Neural cell (in vitro differentiated cells): ENCODE results near the gene COL24A1. TPM values are rescaled to one million over a fixed set of nuclear protein-coding genes. Genes with fewer than 3 reads are reported as not detected.

Experiments
- H2AFZ ChIP-seq: fragments of 200-600, 300-800 bp; sonication (generic), shearing (Covaris generic); 2 replicates; pipeline ENCODE4 v1.6.0; 2014; ENCODE audit warnings: low read depth, mild to moderate bottlenecking, antibody characterized with exemption, low read length, moderate library complexity
- H3F3A ChIP-seq: fragments of 200-600 bp; shearing (Covaris generic); 2 replicates; pipeline ENCODE4 v1.6.1; 2016; ENCODE audit warnings: mild to moderate bottlenecking, moderate library complexity, mixed read lengths, antibody characterized with exemption, low read length; ENCODE audit not compliant: insufficient read depth, poor library complexity, severe bottlenecking
- H3K27ac ChIP-seq: fragments of 200-600, 300-800 bp; sonication (generic), shearing (Covaris generic); 2 replicates; pipeline ENCODE4 v1.5.1; 2014; ENCODE audit warnings: mild to moderate bottlenecking, low read length, moderate library complexity
- H3K27me3 ChIP-seq: fragments of 300-800, 200-600 bp; sonication (generic), shearing (Covaris generic); 2 replicates; pipeline ENCODE4 v1.6.0; 2014; ENCODE audit warnings: mild to moderate bottlenecking, low read depth, low read length, moderate library complexity; ENCODE audit not compliant: insufficient read depth
- H3K36me3 ChIP-seq: fragments of 300-800, 200-600 bp; sonication (generic), shearing (Covaris generic); 2 replicates; pipeline ENCODE4 v1.5.1; 2014; ENCODE audit warnings: mild to moderate bottlenecking, antibody characterized with exemption, low read length, moderate library complexity; ENCODE audit not compliant: insufficient read depth
- H3K4me2 ChIP-seq: fragments of 300-800, 200-600 bp; sonication (generic), shearing (Covaris generic); 2 replicates; pipeline ENCODE4 v1.6.0; 2014; ENCODE audit warnings: mild to moderate bottlenecking, low read length
- H3K4me3 ChIP-seq: fragments of 300-800, 200-600 bp; sonication (generic), shearing (Covaris generic); 2 replicates; pipeline ENCODE4 v1.5.1; 2014; ENCODE audit warnings: mild to moderate bottlenecking, low read length, moderate library complexity
- H3K79me2 ChIP-seq: fragments of 200-600 bp; shearing (Covaris generic); replicated peaks from 2 replicates; pipeline ENCODE4 v1.6.0; 2014; ENCODE audit warnings: mild to moderate bottlenecking, low read length, moderate library complexity; ENCODE audit not compliant: insufficient read depth
- H3K9ac ChIP-seq: fragments of 300-800, 200-600 bp; sonication (generic), shearing (Covaris generic); 2 replicates; pipeline ENCODE4 v1.6.1; 2016; ENCODE audit warnings: mild to moderate bottlenecking, low read length, mixed read lengths
- H3K9me2 ChIP-seq: fragments of 200-600 bp; shearing (Covaris generic); 2 replicates; pipeline ENCODE4 v1.6.1; 2016; ENCODE audit warnings: mild to moderate bottlenecking, low read length, mixed read lengths; ENCODE audit not compliant: insufficient read depth
- H3K9me3 ChIP-seq: fragments of 200-600, 300-800 bp; sonication (generic), shearing (Covaris generic); 2 replicates; pipeline ENCODE4 v1.6.1; 2016; ENCODE audit warnings: mild to moderate bottlenecking, mixed run types, low read length, moderate library complexity, mixed read lengths
- H4K20me1 ChIP-seq: fragments of 200-600 bp; shearing (Covaris generic); 2 replicates; pipeline ENCODE4 v1.6.1; 2016; ENCODE audit warnings: mild to moderate bottlenecking, mixed run types; ENCODE audit not compliant: insufficient read depth
- EP300 ChIP-seq: fragments of 450-650 bp; conservative IDR thresholded peaks from 2 replicates; pipeline ENCODE4 v1.6.1; 2014; ENCODE audit warnings: antibody characterized with exemption, mild to moderate bottlenecking, moderate library complexity; ENCODE audit not compliant: poor library complexity, severe bottlenecking
- EZH2 ChIP-seq: fragments of 200-600, 300-800 bp; shearing (Covaris generic), sonication (generic); IDR thresholded peaks from 2 replicates; pipeline ENCODE4 v1.6.1; 2014; ENCODE audit warnings: antibody characterized with exemption, low read length, borderline replicate concordance, mild to moderate bottlenecking; ENCODE audit not compliant: insufficient read depth, poor library complexity, severe bottlenecking
- MXI1 ChIP-seq: fragments of 450-650 bp; conservative IDR thresholded peaks from 2 replicates; pipeline ENCODE4 v1.6.1; 2014; ENCODE audit warnings: antibody characterized with exemption, mild to moderate bottlenecking; ENCODE audit not compliant: poor library complexity, severe bottlenecking
- POLR2AphosphoS5 ChIP-seq: IDR thresholded peaks from 2 replicates; pipeline ENCODE4 v1.6.1; 2012
- RAD21 ChIP-seq: fragments of 450-650 bp; conservative IDR thresholded peaks from 2 replicates; pipeline ENCODE4 v1.6.1; 2014; ENCODE audit warnings: antibody characterized with exemption, mild to moderate bottlenecking, moderate library complexity
- SMC3 ChIP-seq: fragments of 450-650 bp; conservative IDR thresholded peaks from 2 replicates; pipeline ENCODE4 v1.6.1; 2014; ENCODE audit warnings: antibody characterized with exemption, mild to moderate bottlenecking, moderate library complexity; ENCODE audit not compliant: poor library complexity
- TAF1 ChIP-seq: IDR thresholded peaks from 2 replicates; pipeline ENCODE4 v1.6.1; 2012; ENCODE audit warnings: low read depth
- polyA plus RNA-seq: library from polyadenylated mRNA; depleted of rRNA; stranded (reverse); fragments of >200 nt; gene quantifications from 2 replicates; pipeline ENCODE4 v1.2.3, GENCODE V29; 2014
- TF ChIP-seq, protein P1 (sequence below): fragments of 450-650 bp; IDR thresholded peaks from 2 replicates; pipeline ENCODE4 v1.5.1; 2014; ENCODE audit warnings: antibody characterized with exemption, mild to moderate bottlenecking, moderate library complexity; ENCODE audit not compliant: poor library complexity, severe bottlenecking
- TF ChIP-seq, protein P2 (sequence below): IDR thresholded peaks from 2 replicates; pipeline ENCODE4 v1.6.1; 2012; ENCODE audit warnings: borderline replicate concordance

Gene COL24A1
- polyA plus RNA-seq, 1 donor from 2014 or later: 0.19 TPM

DNA sequence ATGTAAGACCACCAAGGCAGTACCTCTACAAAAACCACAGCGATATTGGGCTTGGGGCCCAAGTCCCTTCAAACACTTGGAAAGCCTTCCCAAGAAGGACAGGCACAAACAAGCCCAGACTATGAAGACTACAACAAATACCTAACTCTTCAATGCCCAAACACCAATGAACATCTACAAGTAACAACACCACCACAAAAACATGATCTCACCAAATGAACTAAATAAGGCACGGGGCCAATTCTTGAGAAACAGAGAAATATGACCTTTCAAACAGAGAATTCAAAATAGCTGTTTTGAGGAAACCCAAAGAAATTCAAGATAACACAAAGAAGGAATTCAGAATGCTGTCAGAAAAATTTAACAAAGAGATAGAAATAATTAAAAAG lies 86.8 kb downstream of the COL24A1 start:
- no peaks in the 10 kb centered on the region for H3K9me3 ChIP-seq
- TF ChIP-seq EP300 (no peak), POLR2AphosphoS5 (no peak)
- no peak overlapping the region for H3K9ac ChIP-seq
- no peaks in the 10 kb centered on the region for H3F3A ChIP-seq
- H3K27ac ChIP-seq: no peak overlapping the region
- no peak overlapping the region for H2AFZ ChIP-seq
- H4K20me1 ChIP-seq: no peaks in the 10 kb centered on the region
- H3K79me2 ChIP-seq: no peaks in the 10 kb centered on the region
- H3K4me2 ChIP-seq: no peak overlapping the region
- H3K36me3 ChIP-seq: no peaks in the 10 kb centered on the region
- H3K27me3 ChIP-seq: no peaks in the 10 kb centered on the region
- H3K4me3 ChIP-seq: no peak overlapping the region
- no peaks in the 10 kb centered on the region for H3K9me2 ChIP-seq

DNA sequence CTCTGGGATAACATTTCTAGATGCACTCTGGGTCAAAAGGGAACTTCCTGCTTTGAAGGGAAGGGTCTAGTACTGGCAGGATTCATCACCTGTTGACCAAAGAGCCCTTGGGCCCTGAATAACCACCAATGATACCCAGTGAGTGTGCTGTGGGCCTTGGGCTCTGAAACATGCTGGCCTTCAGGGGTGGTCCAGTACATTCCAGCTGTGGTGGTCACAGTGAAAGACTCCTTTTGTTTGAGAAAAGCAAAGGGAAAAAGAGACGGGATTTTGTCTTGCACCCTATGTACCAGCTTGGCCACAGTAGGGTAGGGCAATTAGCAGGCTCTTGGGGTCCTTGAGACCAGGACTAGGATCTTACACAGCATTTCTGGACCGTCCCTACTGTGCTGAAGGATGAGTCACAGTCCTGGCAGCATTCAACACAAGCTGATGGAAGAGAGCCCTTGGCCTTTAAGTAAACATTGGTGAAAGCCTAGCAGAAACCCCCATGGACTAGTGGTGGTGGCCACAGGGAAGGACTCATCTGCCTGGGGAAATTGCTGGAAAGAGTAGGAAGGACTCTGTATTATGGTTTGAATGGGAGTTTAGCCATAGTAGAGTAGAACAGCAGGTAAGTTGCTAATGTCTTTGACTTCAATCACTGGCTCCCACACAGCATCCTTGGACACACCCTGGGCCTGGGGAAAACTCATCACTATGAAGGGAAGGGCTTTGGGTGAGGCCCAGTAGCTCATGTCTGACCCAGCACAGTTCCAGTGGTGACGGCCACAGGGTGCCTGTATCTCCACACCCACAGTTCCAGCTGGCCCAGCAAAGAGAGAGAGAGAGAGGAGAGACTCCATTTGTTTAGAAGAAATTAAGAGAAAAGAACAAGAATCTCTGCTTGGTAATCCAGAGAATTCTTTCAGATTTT lies 87.5 kb downstream of the COL24A1 start:
- Histone ChIP-seq H3K36me3 (no peaks in the 10 kb centered on the region), H3K27ac (no peak overlapping the region), H3K9ac (no peak overlapping the region), H3F3A (no peaks in the 10 kb centered on the region), H2AFZ (no peak overlapping the region), H3K4me2 (no peak overlapping the region), H3K27me3 (no peaks in the 10 kb centered on the region), H3K9me2 (no peaks in the 10 kb centered on the region), H3K79me2 (no peaks in the 10 kb centered on the region), H4K20me1 (no peaks in the 10 kb centered on the region), H3K9me3 (no peaks in the 10 kb centered on the region), H3K4me3 (no peak overlapping the region)
- no peak for TF ChIP-seq RAD21
- TF ChIP-seq MXI1: no peak
- no peak for TF ChIP-seq EP300
- no peak for TF ChIP-seq POLR2AphosphoS5
- TF ChIP-seq SMC3: no peak
- TF ChIP-seq, protein P1, sequence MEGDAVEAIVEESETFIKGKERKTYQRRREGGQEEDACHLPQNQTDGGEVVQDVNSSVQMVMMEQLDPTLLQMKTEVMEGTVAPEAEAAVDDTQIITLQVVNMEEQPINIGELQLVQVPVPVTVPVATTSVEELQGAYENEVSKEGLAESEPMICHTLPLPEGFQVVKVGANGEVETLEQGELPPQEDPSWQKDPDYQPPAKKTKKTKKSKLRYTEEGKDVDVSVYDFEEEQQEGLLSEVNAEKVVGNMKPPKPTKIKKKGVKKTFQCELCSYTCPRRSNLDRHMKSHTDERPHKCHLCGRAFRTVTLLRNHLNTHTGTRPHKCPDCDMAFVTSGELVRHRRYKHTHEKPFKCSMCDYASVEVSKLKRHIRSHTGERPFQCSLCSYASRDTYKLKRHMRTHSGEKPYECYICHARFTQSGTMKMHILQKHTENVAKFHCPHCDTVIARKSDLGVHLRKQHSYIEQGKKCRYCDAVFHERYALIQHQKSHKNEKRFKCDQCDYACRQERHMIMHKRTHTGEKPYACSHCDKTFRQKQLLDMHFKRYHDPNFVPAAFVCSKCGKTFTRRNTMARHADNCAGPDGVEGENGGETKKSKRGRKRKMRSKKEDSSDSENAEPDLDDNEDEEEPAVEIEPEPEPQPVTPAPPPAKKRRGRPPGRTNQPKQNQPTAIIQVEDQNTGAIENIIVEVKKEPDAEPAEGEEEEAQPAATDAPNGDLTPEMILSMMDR: no peak
- TF ChIP-seq, protein P2, sequence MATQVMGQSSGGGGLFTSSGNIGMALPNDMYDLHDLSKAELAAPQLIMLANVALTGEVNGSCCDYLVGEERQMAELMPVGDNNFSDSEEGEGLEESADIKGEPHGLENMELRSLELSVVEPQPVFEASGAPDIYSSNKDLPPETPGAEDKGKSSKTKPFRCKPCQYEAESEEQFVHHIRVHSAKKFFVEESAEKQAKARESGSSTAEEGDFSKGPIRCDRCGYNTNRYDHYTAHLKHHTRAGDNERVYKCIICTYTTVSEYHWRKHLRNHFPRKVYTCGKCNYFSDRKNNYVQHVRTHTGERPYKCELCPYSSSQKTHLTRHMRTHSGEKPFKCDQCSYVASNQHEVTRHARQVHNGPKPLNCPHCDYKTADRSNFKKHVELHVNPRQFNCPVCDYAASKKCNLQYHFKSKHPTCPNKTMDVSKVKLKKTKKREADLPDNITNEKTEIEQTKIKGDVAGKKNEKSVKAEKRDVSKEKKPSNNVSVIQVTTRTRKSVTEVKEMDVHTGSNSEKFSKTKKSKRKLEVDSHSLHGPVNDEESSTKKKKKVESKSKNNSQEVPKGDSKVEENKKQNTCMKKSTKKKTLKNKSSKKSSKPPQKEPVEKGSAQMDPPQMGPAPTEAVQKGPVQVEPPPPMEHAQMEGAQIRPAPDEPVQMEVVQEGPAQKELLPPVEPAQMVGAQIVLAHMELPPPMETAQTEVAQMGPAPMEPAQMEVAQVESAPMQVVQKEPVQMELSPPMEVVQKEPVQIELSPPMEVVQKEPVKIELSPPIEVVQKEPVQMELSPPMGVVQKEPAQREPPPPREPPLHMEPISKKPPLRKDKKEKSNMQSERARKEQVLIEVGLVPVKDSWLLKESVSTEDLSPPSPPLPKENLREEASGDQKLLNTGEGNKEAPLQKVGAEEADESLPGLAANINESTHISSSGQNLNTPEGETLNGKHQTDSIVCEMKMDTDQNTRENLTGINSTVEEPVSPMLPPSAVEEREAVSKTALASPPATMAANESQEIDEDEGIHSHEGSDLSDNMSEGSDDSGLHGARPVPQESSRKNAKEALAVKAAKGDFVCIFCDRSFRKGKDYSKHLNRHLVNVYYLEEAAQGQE: no peak
- TF ChIP-seq TAF1: no peak
- TF ChIP-seq EZH2: no peak
